HG02763 (cell line): ENCODE data around the gene CPNE4.
"Not testable (repeated sequence)": the region's sequence is repeated elsewhere in the genome, so short reads cannot be mapped to it uniquely, and the experiment has no call there.

Experiments used
- ATAC-seq: cut with Tn5 transposase; IDR thresholded peaks from one replicate; pipeline ENCODE4 v1.9.1; 2021; ENCODE audit warnings: mild to moderate bottlenecking, moderate library complexity; ENCODE audit not compliant: unreplicated experiment

Gene CPNE4

GRCh38 chr3:131486545-131486944 lies 548.3 kb downstream of the CPNE4 start:
- not testable (repeated sequence) for ATAC-seq

- no peak for ATAC-seq
Measured at GRCh38 chr3:131485119-131485518, 549.7 kb downstream of the CPNE4 start.

- ATAC-seq, result no peak
Measured at GRCh38 chr3:131484496-131485111, 550.2 kb downstream of the CPNE4 start.
